Stimulated activated CD8-positive, alpha-beta memory T cell treated with anti-CD3 and anti-CD28 coated beads, Interleukin-4, amount 100 ng/mL, for 48 hours (primary cell): Measurements from ENCODE around the gene HEG1.

Experiments used
- DNase-seq: peaks from one replicate; pipeline ENCODE4 v3.0.0-alpha.2; 2020

Gene HEG1

GRCh38 chr3:125006291-125006731 lies 49.5 kb downstream of the HEG1 start:
- DNase-seq = no peak

DNA sequence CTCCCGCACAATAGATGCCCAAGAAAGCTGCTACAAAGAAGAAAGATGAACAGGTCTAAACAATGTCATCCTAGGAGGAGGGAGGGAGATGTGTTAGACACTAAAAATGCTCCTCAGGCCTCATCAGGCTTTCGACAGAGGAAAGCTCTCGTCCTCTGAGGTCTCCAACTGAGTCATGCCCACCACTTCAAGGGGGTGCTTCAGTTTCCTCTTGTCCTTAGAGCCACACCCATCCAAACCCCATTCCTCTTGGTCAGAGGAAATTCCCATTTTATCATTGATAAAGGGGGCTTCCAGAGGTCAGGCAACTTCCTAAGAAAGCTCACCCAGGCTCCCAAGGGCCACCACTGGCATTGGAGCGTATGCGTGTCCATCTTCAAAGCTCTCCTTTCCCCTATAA lies 50.1 kb downstream of the HEG1 start:
- DNase-seq = no peak

GRCh38 chr3:125005222-125005621 lies 50.6 kb downstream of the HEG1 start:
- no peak for DNase-seq

DNA sequence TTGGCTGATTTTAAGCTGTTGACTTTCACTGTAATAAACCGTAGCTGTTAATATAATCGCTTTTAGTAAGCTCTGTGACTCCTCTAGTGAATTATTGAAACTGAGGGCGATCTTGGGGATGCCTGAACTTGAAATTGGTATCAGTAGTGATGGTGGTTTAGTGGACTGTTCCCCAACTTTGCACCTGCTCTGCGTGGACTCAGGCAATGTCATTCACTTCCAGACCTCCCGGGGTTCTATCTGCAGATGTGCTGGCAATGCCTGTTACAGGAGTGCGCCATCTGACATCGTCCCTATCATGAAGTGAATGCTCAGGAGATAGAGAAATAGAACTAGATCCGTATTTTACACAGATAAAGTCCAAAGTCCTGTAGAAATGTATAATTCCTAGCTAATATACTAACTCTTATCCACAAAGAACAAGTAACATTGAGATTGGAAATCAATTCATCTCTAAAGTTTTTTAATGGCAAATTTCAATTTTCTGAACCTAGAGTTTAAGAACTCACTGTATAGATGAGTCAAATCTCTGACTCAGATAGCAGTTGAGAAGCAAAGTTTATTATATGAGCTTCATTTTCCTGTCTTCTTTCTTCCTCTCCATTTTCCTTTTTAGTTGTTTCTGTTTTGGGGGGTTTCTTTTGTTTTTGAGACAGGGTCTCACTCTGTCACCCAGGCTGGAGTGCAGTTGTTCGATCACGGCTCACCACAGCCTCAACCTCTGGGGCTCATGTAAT lies 51.8 kb downstream of the HEG1 start:
- DNase-seq = no peak

DNA sequence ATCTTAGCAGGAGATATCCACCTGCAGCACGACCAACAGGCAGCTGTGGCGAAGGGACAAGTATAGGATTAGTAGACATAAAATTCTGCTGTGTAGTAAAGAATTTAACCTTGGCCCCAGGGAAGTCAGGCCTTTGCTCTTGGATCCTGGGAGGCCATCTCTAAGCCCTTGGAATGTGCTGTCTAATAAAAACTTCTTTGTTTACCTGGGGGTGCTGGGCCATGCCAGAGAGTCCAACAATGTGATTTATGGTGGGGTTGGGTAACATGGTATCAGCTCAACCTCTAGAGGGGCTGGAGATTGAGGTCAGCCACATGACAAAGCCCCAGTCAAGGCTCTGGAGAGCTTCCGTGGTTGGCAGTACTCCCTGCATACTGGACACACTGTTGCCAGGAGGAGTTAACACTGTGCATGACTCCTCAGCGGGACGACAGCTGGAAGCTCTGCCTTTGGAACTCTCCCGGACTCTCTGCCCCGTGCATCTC lies 52.4 kb downstream of the HEG1 start:
- no peak for DNase-seq

- DNase-seq = no peak
Measured at GRCh38 chr3:125002414-125003368, 53.1 kb downstream of the HEG1 start.

DNA sequence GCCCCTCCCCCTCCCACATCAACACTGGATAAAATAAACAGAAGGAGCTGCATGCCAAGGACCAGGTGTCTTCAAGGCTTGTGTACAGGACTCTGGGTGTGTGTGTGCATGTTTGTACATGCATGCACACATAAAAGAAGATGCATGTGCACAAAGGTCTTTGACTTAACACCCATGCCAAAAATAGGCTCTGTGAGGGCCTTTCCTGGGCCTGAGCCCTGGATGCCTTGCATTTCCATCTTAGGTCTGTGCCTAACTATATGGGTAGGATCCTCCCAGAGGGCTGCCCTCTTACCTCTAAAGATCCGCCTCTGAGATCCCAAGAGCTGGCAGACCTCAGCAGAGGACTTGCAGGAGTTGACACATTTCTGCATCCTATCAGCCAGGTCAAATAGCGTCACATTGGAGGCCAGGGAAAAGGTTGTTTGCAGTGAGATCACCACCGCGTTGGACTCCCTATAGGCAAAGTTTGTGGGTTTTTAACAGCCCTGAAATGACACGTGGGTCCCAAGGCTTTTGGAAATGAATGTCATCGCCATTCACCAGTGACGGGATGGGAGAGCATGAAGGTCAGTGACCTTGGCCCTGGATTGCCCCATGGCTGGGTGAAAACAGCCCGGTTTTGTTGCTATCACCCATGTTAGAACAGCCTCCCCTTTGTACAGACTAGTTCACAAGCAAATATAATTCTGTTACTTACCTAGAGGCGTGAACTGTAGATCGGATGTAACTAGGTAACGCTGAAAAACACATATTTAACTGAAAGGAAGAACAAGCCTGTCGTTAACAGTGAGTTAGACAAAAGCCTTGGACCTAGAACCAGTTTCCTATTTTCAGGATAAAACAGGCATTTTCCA lies 54.0 kb downstream of the HEG1 start:
- no peak for DNase-seq

DNA sequence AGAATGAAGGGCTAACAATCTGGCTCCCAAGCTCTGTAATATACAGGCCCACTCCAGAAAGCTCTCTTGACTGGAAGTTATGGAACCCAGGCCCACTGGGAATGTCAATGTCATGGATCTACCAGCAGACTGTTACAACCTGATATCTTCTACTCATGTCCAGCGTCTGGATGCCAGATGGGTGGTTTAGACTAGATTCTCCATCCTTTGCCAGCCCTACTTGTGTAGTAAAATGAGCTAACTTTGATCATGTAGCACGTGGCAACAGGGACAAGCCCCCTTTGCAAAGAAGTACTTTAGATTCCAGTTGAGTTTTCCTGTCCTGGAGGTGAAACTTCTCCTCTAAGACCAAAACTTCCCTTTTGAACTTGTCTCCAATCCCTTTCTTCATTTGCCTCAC lies 55.1 kb downstream of the HEG1 start:
- no peak for DNase-seq

DNA sequence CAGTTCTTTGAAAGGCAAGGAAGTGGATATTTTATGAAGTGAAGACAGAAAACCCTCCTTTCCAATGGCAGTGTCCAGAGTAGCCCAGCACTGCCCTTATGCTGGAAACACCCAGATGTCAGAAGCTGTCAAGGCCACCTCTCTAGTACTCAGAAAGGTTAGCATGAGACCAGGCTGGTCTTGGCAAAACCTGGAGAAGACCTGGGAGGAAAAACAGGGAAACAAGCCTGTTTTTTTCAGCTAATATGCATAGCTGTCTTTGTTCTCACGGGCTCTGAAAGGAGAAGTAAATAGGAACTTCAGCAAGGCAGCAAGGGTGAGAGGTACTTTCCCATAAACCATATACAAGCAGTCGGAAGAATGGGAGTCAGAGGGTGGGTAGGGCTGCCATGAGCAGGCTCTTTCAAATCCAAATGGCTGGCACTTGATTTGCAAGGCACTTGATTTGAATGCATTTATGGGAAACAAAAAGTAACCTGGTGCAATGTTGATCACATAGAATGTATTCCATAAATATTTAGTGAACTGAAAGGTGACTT lies 55.8 kb downstream of the HEG1 start:
- no peak for DNase-seq

DNA sequence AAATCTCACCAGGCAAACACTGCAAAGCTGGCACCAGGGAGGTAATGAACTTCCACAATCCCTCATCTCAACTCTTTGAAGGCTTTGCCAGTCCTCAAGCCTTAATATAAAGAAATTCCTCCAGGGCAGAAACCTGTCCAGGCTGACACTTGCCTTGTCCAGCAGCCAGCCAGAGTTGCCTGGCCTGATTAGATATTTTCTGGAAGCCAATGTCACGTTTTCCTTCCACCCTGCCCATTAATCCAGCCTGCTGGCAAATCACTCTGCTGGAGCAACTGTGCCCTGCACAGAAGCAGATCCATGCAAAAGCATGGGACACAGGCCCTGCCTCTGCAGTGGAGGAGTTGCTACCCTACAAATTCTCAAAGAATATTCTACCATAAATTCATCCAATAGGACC lies 56.5 kb downstream of the HEG1 start:
- DNase-seq = no peak

DNA sequence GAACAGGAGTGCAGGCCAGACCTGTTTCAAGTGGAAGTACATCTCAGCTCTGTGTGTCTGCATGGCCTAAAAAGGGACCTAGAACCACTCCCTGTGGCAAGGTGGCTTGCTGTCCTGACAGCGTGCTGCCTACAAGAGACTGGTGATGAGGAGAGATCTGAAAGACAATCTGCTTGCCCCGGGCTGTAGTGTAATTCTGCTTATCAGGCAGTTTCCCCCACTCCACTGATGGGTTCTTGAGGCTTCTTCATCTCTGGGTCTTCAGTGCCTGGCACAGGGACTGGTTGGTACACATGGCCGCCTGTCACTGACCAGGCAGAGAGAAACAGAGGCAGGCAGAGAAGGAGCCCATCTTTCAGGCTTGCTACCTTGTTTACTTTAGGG lies 57.6 kb downstream of the HEG1 start:
- DNase-seq = no peak

GRCh38 chr3:124997303-124998246 lies 58.2 kb downstream of the HEG1 start:
- no peak for DNase-seq

DNA sequence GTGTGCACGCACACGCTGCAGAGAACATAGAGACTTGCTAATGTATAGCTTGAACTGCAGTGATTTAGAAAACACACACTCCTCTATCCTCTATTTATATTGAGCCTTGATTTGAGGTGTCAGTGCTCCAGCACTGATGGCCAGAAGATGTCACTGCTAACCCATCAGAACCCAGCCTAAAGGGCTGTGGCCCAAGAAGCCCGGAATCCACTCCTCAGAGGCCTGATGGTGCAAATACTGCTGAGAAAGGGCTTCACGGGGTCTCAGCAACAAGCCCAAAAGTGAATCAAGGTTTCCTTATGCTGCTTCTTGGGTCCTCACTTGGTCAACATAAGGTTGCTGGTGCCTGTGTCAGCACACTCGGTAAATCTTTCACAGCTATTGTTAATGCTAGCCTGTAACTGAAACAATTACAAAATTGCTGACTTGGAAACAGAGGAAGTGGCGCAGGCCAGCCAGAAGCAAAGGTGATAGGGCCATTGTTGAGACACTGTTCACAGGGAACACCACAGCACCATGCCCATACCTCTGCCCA lies 60.3 kb downstream of the HEG1 start:
- DNase-seq = peak; percentile 48

DNA sequence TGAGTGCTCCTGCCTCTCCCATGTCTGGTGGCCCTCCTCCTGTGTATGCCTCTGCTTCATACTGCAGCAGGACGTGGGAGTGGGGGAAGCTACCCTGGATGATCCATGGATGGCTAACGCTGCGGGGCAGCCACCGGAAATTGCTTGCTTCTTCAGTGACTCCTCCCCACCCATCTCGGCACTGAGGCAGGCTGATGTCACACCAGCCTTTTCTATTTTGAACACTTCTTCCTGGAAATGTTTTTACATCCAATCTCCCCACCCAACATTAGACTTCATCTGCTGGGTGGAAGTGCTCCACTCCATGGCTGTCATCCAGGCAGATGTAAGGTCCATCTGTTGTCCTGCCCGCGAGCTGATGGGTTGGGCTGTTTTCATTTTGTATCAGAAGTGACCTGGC lies 62.3 kb downstream of the HEG1 start:
- no peak for DNase-seq

GRCh38 chr3:124992041-124992440 lies 63.8 kb downstream of the HEG1 start:
- no peak for DNase-seq

GRCh38 chr3:124986192-124987143 lies 69.3 kb downstream of the HEG1 start:
- no peak for DNase-seq

DNA sequence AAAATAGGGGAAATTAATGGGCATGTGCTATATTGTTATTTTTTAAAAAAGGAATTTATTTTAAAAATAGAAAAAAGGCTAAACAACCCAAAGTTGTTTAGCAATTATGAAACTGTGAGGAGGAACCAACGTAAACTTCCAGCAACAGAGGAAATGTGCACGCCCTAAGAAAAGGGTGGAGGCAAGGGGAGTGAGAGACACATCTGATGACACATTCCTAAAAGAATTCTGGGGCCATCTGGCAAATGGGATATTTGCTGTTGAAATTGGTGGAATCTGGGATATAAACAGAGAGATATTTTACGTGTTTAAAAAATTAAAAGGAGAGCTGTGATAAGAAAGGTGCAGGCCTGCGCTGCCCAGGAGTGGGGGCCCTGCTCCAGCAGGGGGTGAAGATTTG lies 70.4 kb downstream of the HEG1 start:
- DNase-seq = no peak

DNA sequence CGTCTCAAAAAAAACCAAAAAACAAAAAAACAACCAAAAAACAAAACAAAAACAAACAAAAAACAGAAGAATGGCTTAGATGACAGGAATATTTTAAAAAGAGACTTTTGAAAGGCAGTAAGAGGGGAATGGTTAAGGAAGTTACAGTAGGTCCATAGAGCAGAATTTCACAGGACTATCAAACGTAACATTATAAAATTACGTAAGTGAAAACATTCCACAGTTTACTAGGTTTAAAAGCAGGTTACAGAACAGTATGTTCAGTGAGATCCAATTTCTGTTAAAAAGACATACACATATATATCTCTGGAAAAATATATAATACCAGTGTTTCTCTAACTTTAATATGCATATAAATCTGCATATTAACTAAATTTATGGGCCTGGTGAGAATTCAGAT lies 71.0 kb downstream of the HEG1 start:
- DNase-seq = no peak

- no peak for DNase-seq
Measured at GRCh38 chr3:124982855-124983254, 72.9 kb downstream of the HEG1 start.

- no peak for DNase-seq
Measured at GRCh38 chr3:124981472-124981871, 74.3 kb downstream of the HEG1 start.
